ENCODE results near the gene B3GAT3. TPM values are rescaled to one million over a fixed set of nuclear protein-coding genes. Genes with fewer than 3 reads are reported as not detected.
"Not testable (repeated sequence)": the region's sequence is repeated elsewhere in the genome, so short reads cannot be mapped to it uniquely, and the experiment has no call there.

B3GAT3 gene
- total and polyA plus RNA-seq, 7 donors = 9.7 to 47.5 (median 16.1) TPM

DNA sequence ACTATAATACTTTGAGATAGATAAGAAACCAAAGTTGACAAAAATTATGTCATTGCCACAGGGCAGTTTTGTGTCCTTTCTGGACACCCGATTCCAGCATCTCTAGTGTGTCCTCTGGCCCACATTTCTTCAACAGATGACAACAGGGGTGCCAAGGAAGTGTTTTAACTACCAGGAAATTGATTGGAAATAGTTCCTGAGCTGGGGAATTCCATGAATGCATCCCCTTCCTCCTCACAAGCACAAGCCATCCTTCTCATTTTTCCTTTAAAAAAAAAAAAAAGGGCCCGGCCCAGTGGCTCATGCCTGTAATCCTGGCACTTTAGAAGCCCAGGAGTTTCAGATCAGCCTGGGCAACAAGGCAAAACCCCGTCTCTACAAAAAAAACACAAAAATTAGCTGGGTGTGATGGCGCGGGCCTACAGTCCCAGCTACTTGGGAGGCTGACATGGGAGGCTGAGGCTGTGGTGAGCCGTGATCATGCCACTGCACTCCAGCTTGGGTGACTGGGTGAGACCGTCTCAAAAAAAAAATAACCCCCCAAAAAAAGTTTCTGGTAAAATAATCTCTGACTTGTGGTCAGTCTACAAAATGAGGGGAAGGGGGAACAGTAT, 797 bp upstream of the B3GAT3 start:
- peaks cover 19 to 40% (median 25%) of the 10 kb centered on the region in 4 donors for H3K36me3 ChIP-seq
- DNase-seq = no peak
- peak overlapping the region; percentile 84 to 93 (median 90) for H3K27ac ChIP-seq
- H3K9me3 ChIP-seq = no peaks in the 10 kb centered on the region
- TF ChIP-seq EP300 (IDR thresholded peaks at IDR 0.05) (no peak), CTCF (IDR thresholded peaks at IDR 0.05) (no peak), POLR2A (IDR thresholded peaks at IDR 0.05) (no peak), POLR2AphosphoS5 (IDR thresholded peaks at IDR 0.05) (no peak)
- H3K4me3 ChIP-seq = peak overlapping the region in 3 of 4 donors; percentile 60 to 87 (median 70)
- H3K4me1 ChIP-seq = peaks cover 0 to 23% (median 19%) of the 10 kb centered on the region in 4 donors
- intact Hi-C loops (cut with DNase I) = loop anchor here (2.0 to 5.0 kb wide), 2 partner anchors 24 to 105 kb away; partner anchors contain the start of genes GANAB, HNRNPUL2 and TTC9C
- WGBS, 2 donors = 91 to 93% methylated on average over 7 of the region's 7 CpGs
- no peaks in the 10 kb centered on the region for H3K27me3 ChIP-seq

GRCh38 chr11:62621027-62621566, 689 bp downstream of the B3GAT3 start:
- TF ChIP-seq CTCF (IDR thresholded peaks at IDR 0.05) = no peak
- Histone ChIP-seq H3K27ac (peak overlapping the region; percentile 84 to 93 (median 90)), H3K9me3 (no peaks in the 10 kb centered on the region), H3K27me3 (no peaks in the 10 kb centered on the region), H3K36me3 (peaks cover 12 to 40% (median 16%) of the 10 kb centered on the region in 4 donors), H3K4me3 (peak overlapping the region; percentile 60 to 87 (median 74)), H3K4me1 (peaks cover 0 to 23% (median 19%) of the 10 kb centered on the region in 4 donors)
- DNase-seq = no peak
- 27 to 32% methylated on average over 8 of the region's 8 CpGs for WGBS, 2 donors
- intact Hi-C loops (cut with DNase I) = loop anchor here (5.0 kb wide), 1 partner anchor 106 kb away; the partner anchor contains the start of genes HNRNPUL2 and TTC9C

GRCh38 chr11:62616957-62617356, 4.8 kb downstream of the B3GAT3 start:
- WGBS, 2 donors = 95 to 97% methylated on average over 14 of the region's 14 CpGs
- peaks cover 0 to 29% (median 24%) of the 10 kb centered on the region in 4 donors for H3K4me1 ChIP-seq
- DNase-seq; H3K9me3 ChIP-seq; H3K27me3 ChIP-seq; H3K27ac ChIP-seq; H3K4me3 ChIP-seq; intact Hi-C loops (cut with DNase I): not testable (repeated sequence)
- H3K36me3 ChIP-seq = peaks cover 0 to 42% (median 4%) of the 10 kb centered on the region in 4 donors

- no peak overlapping the region for H3K4me3 ChIP-seq
- peaks cover 0 to 34% (median 29%) of the 10 kb centered on the region in 4 donors for H3K4me1 ChIP-seq
- no peaks in the 10 kb centered on the region for H3K27me3 ChIP-seq
- H3K9me3 ChIP-seq = no peaks in the 10 kb centered on the region
- H3K27ac ChIP-seq = no peak overlapping the region
- WGBS, 2 donors = 90 to 92% methylated on average over 7 of the region's 7 CpGs
- DNase-seq = no peak
- TF ChIP-seq POLR2A (IDR thresholded peaks at IDR 0.05) (no peak), POLR2AphosphoS5 (IDR thresholded peaks at IDR 0.05) (no peak), EP300 (IDR thresholded peaks at IDR 0.05) (no peak), CTCF (IDR thresholded peaks at IDR 0.05) (no peak)
- intact Hi-C loops (cut with DNase I) = no loop called here
- H3K36me3 ChIP-seq = peaks cover 0 to 43% (median 4%) of the 10 kb centered on the region in 4 donors
Measured at GRCh38 chr11:62615521-62615920, 6.3 kb downstream of the B3GAT3 start.

DNA sequence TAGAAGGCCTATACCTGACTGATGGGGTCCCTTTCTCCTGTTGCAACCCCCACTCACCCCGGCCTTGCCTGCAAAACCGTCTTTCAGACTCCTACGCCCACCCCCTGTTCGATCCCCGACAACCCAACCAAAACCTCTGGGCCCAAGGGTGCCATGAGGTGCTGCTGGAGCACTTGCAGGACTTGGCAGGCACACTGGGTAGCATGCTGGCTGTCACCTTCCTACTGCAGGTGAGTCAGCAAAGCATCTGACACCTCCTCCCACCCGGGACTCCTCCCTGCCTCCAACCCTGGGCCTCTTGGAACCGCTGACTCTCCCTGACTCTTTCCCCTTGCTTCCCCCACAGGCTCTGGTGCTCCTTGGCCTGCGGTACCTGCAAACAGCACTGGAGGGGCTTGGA, 7.5 kb downstream of the B3GAT3 start:
- 67 to 78% methylated on average over 8 of the region's 8 CpGs for WGBS, 2 donors
- intact Hi-C loops (cut with DNase I) = loop anchor here (5.0 kb wide), 2 partner anchors 53 to 93 kb away; partner anchors contain the start of genes BSCL2, C11orf98, CSKMT and GNG3
- H3K27ac ChIP-seq = peak overlapping the region in 3 of 4 donors; percentile 88 to 100 (median 96)

More for the DNA sequence above, 7.5 kb downstream of the B3GAT3 start:
- Histone ChIP-seq H3K4me3 (no peak overlapping the region), H3K27me3 (no peaks in the 10 kb centered on the region), H3K9me3 (no peaks in the 10 kb centered on the region), H3K4me1 (peaks cover 0 to 30% (median 24%) of the 10 kb centered on the region in 4 donors), H3K36me3 (peaks cover 0 to 55% (median 4%) of the 10 kb centered on the region in 4 donors)
- TF ChIP-seq CTCF (IDR thresholded peaks at IDR 0.05) (no peak), POLR2A (IDR thresholded peaks at IDR 0.05) (no peak), POLR2AphosphoS5 (IDR thresholded peaks at IDR 0.05) (no peak), EP300 (IDR thresholded peaks at IDR 0.05) (no peak)
- DNase-seq = no peak
